Measurements from ENCODE around the gene RPS27. TPM values are rescaled to one million over a fixed set of nuclear protein-coding genes. Genes with fewer than 3 reads are reported as not detected.

Gene RPS27
- total and polyA plus RNA-seq, 10 of the 15 experiments (the other 5 are each of a cell fraction or from before 2014, with no cell fraction given) = 2,708 to 14,234 (median 8,874) TPM

- H3K4me3 ChIP-seq = no peak overlapping the region
- H3K79me2 ChIP-seq (ENCODE audit: control insufficient read depth, insufficient read depth, low read length) = no peaks in the 10 kb centered on the region
- no peak for ATAC-seq
- SMC1A ChIA-PET (ENCODE audit: uncharacterized antibody, unreplicated experiment) = interaction anchor here (0.7 to 5.2 kb wide), 10 partner anchors 15 to 308 kb away, joined by 3 to 46 read pairs (median 8); partner anchors contain the start of genes CREB3L4, GATAD2B, NPR1 and SLC39A1
- WGBS (ENCODE audit: insufficient coverage, insufficient replicate concordance, low lambda C conversion rate, missing lambda C conversion rate) = 72% methylated on average over 6 of the region's 6 CpGs
- H3K36me3 ChIP-seq (ENCODE audit: control insufficient read depth in 2 of 2, insufficient read depth in 2 of 2, low read length in 1 of 2) = no peaks in the 10 kb centered on the region
- no TSS peak for BruUV-seq (replicated peaks)
- RAD21 ChIA-PET (ENCODE audit: unreplicated experiment) = interaction anchor here (0.6 to 3.7 kb wide), 6 partner anchors 19 to 478 kb away, joined by 3 to 42 read pairs (median 10); partner anchors contain the start of genes CREB3L4, GATAD2B and SLC39A1
- no peak overlapping the region for H2AFZ ChIP-seq (ENCODE audit: control insufficient read depth, low read depth, low read length)
- CTCF ChIA-PET = interaction anchor here (0.6 to 6.6 kb wide), 8 partner anchors 9 to 307 kb away, joined by 3 to 85 read pairs (median 10); partner anchors contain the start of genes CREB3L4, NPR1 and SLC39A1
- no peak for DNase-seq (ENCODE audit: low read depth, low spot score)
- no peaks in the 10 kb centered on the region for H3K9me3 ChIP-seq (replicated peaks; ENCODE audit: control insufficient read depth, insufficient read depth, low read length)
- no peak overlapping the region for H3K9ac ChIP-seq (ENCODE audit: control insufficient read depth, insufficient read depth, low read length)
- H3K4me2 ChIP-seq (ENCODE audit: control insufficient read depth, insufficient read depth) = no peak overlapping the region
- intact Hi-C loops (cut with micrococcal nuclease; ENCODE audit: unreplicated experiment) (no loop called here), in situ Hi-C loops (cut with MboI) (loop anchor here (10.0 kb wide), 1 partner anchor 190 kb away; no protein-coding TSS in a partner anchor)
- no peaks in the 10 kb centered on the region for H3K27me3 ChIP-seq (replicated peaks in 1 of 2; ENCODE audit: control insufficient read depth in 2 of 2, insufficient read depth in 2 of 2, low read length in 1 of 2)
- H4K20me1 ChIP-seq (ENCODE audit: control insufficient read depth, insufficient read depth) = no peaks in the 10 kb centered on the region
- H3K4me1 ChIP-seq (ENCODE audit: control insufficient read depth, insufficient read depth, low read length) = peaks cover 5% of the 10 kb centered on the region
- FAIRE-seq = no peak
- H3K27ac ChIP-seq (ENCODE audit: control insufficient read depth, insufficient read depth) = no peak overlapping the region
- POLR2A ChIA-PET = interaction anchor here (0.6 to 2.7 kb wide), 6 partner anchors 17 to 320 kb away, joined by 3 to 17 read pairs (median 6); partner anchors contain the start of genes CREB3L4, GATAD2B and SLC39A1
- TF ChIP-seq PAX8 (IDR thresholded peaks at IDR 0.05) (no peak), EP300 (IDR thresholded peaks at IDR 0.05; ENCODE audit: borderline replicate concordance in 1 of 2, control insufficient read depth in 1 of 2, low read depth in 2 of 2, low read length in 2 of 2) (no peak), TBL1XR1 (IDR thresholded peaks at IDR 0.05; ENCODE audit: low read depth, low read length) (no peak), MYB (IDR thresholded peaks at IDR 0.05; ENCODE audit: borderline replicate concordance, low read depth, low read length) (no peak), HDGF (IDR thresholded peaks at IDR 0.05) (no peak), CREM (IDR thresholded peaks at IDR 0.05; ENCODE audit: low read depth) (no peak), ZNF24 (IDR thresholded peaks at IDR 0.05) (no peak), ZNF274 (IDR thresholded peaks at IDR 0.05; ENCODE audit: insufficient read depth, insufficient read length) (no peak), IKZF2 (IDR thresholded peaks at IDR 0.05) (no peak), CHD1 (IDR thresholded peaks at IDR 0.05; ENCODE audit: low read depth, low read length) (no peak), BACH1 (IDR thresholded peaks at IDR 0.05; ENCODE audit: borderline replicate concordance) (no peak)
- TF ChIP-seq, protein P1, sequence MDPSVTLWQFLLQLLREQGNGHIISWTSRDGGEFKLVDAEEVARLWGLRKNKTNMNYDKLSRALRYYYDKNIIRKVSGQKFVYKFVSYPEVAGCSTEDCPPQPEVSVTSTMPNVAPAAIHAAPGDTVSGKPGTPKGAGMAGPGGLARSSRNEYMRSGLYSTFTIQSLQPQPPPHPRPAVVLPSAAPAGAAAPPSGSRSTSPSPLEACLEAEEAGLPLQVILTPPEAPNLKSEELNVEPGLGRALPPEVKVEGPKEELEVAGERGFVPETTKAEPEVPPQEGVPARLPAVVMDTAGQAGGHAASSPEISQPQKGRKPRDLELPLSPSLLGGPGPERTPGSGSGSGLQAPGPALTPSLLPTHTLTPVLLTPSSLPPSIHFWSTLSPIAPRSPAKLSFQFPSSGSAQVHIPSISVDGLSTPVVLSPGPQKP (IDR thresholded peaks at IDR 0.05; ENCODE audit: low read depth, low read length) = no peak
- TF ChIP-seq, protein P2, sequence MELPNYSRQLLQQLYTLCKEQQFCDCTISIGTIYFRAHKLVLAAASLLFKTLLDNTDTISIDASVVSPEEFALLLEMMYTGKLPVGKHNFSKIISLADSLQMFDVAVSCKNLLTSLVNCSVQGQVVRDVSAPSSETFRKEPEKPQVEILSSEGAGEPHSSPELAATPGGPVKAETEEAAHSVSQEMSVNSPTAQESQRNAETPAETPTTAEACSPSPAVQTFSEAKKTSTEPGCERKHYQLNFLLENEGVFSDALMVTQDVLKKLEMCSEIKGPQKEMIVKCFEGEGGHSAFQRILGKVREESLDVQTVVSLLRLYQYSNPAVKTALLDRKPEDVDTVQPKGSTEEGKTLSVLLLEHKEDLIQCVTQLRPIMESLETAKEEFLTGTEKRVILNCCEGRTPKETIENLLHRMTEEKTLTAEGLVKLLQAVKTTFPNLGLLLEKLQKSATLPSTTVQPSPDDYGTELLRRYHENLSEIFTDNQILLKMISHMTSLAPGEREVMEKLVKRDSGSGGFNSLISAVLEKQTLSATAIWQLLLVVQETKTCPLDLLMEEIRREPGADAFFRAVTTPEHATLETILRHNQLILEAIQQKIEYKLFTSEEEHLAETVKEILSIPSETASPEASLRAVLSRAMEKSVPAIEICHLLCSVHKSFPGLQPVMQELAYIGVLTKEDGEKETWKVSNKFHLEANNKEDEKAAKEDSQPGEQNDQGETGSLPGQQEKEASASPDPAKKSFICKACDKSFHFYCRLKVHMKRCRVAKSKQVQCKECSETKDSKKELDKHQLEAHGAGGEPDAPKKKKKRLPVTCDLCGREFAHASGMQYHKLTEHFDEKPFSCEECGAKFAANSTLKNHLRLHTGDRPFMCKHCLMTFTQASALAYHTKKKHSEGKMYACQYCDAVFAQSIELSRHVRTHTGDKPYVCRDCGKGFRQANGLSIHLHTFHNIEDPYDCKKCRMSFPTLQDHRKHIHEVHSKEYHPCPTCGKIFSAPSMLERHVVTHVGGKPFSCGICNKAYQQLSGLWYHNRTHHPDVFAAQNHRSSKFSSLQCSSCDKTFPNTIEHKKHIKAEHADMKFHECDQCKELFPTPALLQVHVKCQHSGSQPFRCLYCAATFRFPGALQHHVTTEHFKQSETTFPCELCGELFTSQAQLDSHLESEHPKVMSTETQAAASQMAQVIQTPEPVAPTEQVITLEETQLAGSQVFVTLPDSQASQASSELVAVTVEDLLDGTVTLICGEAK (IDR thresholded peaks at IDR 0.05; ENCODE audit: borderline replicate concordance) = no peak
- TF ChIP-seq, protein P3, sequence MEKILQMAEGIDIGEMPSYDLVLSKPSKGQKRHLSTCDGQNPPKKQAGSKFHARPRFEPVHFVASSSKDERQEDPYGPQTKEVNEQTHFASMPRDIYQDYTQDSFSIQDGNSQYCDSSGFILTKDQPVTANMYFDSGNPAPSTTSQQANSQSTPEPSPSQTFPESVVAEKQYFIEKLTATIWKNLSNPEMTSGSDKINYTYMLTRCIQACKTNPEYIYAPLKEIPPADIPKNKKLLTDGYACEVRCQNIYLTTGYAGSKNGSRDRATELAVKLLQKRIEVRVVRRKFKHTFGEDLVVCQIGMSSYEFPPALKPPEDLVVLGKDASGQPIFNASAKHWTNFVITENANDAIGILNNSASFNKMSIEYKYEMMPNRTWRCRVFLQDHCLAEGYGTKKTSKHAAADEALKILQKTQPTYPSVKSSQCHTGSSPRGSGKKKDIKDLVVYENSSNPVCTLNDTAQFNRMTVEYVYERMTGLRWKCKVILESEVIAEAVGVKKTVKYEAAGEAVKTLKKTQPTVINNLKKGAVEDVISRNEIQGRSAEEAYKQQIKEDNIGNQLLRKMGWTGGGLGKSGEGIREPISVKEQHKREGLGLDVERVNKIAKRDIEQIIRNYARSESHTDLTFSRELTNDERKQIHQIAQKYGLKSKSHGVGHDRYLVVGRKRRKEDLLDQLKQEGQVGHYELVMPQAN (conservative IDR thresholded peaks at IDR 0.05) = no peak
These were observed 6.3 kb upstream of the RPS27 start for GRCh38 chr1:153984123-153984894.
